ENCODE data around the gene FAM222B. TPM values are rescaled to one million over a fixed set of nuclear protein-coding genes. Genes with fewer than 3 reads are reported as not detected.

FAM222B gene
- total and polyA plus RNA-seq, 9 of the 15 experiments (the other 6 are each of a cell fraction or from before 2014, with no cell fraction given), result 4.0 to 34.6 (median 7.5) TPM

GRCh38 chr17:28756049-28756804 lies 86.4 kb downstream of the FAM222B start:
- Histone ChIP-seq H3K27ac (ENCODE audit: extremely low read depth, low read depth, low read length) (no peak overlapping the region), H3K4me3 (no peak overlapping the region), H2AFZ (ENCODE audit: low read depth, low read length) (no peak overlapping the region), H3K36me3 (ENCODE audit: control insufficient read depth, insufficient read depth, low read length) (peaks cover 57% of the 10 kb centered on the region), H3K4me2 (ENCODE audit: insufficient read depth, low read length) (no peak overlapping the region), H3K9me3 (replicated peaks; ENCODE audit: control insufficient read depth, insufficient read depth, low read depth, low read length) (no peaks in the 10 kb centered on the region), H3K4me1 (replicated peaks in 1 of 2; ENCODE audit: control insufficient read depth in 2 of 2, insufficient read depth in 2 of 2, low read length in 2 of 2) (peaks cover 0 to 10% of the 10 kb centered on the region in 2 experiments; a peak in 3 of 5 replicates), H3K9me1 (ENCODE audit: control insufficient read depth, insufficient read depth, low read length) (peaks cover 5% of the 10 kb centered on the region), H3K79me2 (ENCODE audit: control insufficient read depth, insufficient read depth, low read length) (peaks cover 6% of the 10 kb centered on the region; the same call in 2 of the 3 replicates), H3K9ac (ENCODE audit: insufficient read depth in 1 of 2, low read depth in 2 of 2, low read length in 2 of 2) (no peak overlapping the region), H4K20me1 (replicated peaks; ENCODE audit: control insufficient read depth, insufficient read depth, low read length) (no peaks in the 10 kb centered on the region), H3K27me3 (ENCODE audit: control insufficient read depth in 2 of 2, insufficient read depth in 2 of 2, low read length in 2 of 2) (no peaks in the 10 kb centered on the region)
- DNase-seq (ENCODE audit: extremely low read depth in 1 of 4, low spot score in 3 of 4) (no peak), FAIRE-seq (no peak), ATAC-seq (no peak)
- POLR2A ChIA-PET, result interaction anchor here (0.9 to 1.4 kb wide), 3 partner anchors 9 to 29 kb away, joined by 3 to 5 read pairs (median 3); no protein-coding TSS in a partner anchor
- CTCF ChIA-PET (ENCODE audit: low intra/inter-chr PET ratio), result no interaction called here
- in situ Hi-C loops (cut with MboI), result no loop called here
- intact Hi-C loops (cut with micrococcal nuclease), result no loop called here
- BruUV-seq (replicated peaks), result no TSS peak
- WGBS (ENCODE audit: insufficient coverage, low coverage, missing lambda C conversion rate), result 87% methylated on average over 5 of the region's 5 CpGs
- TF ChIP-seq TAF9B (IDR thresholded peaks at IDR 0.05; ENCODE audit: partially characterized antibody) (no peak), STAT5A (IDR thresholded peaks at IDR 0.05; ENCODE audit: borderline replicate concordance, low read length) (no peak), POLR2A (conservative IDR thresholded peaks at IDR 0.05) (no peak), SUPT5H (IDR thresholded peaks at IDR 0.05) (peak; percentile 22; the same call in 1 of the 2 replicates)

- no peaks in the 10 kb centered on the region for H3K9me3 ChIP-seq (replicated peaks; ENCODE audit: control insufficient read depth, insufficient read depth, low read depth, low read length)
- no peaks in the 10 kb centered on the region for H3K27me3 ChIP-seq (ENCODE audit: control insufficient read depth in 2 of 2, insufficient read depth in 2 of 2, low read length in 2 of 2)
- CTCF ChIA-PET (ENCODE audit: low intra/inter-chr PET ratio), result no interaction called here
- FAIRE-seq, result no peak
- 85% methylated on average over 7 of the region's 7 CpGs for WGBS (ENCODE audit: insufficient coverage, low coverage, missing lambda C conversion rate)
- ATAC-seq, result no peak; the same call in 2 of the 3 replicates
- H3K9ac ChIP-seq (ENCODE audit: insufficient read depth in 1 of 2, low read depth in 2 of 2, low read length in 2 of 2), result no peak overlapping the region
- H3K4me2 ChIP-seq (ENCODE audit: insufficient read depth, low read length), result no peak overlapping the region
- no peaks in the 10 kb centered on the region for H4K20me1 ChIP-seq (replicated peaks; ENCODE audit: control insufficient read depth, insufficient read depth, low read length)
- H3K4me1 ChIP-seq (replicated peaks in 1 of 2; ENCODE audit: control insufficient read depth in 2 of 2, insufficient read depth in 2 of 2, low read length in 2 of 2), result peaks cover 4 to 13% of the 10 kb centered on the region in 2 experiments; a peak in 4 of 5 replicates
- TF ChIP-seq POLR2AphosphoS5 (IDR thresholded peaks at IDR 0.05; ENCODE audit: control insufficient read depth, insufficient read depth, low read depth, low read length) (0 out of 2 replicates have a peak, but pooled peaks have one; percentile 10), POLR2G (IDR thresholded peaks at IDR 0.05; ENCODE audit: low read depth, low read length) (0 out of 2 replicates have a peak, but pooled peaks have one; percentile 28), POLR2A (conservative IDR thresholded peaks at IDR 0.05) (peak; percentile 48; the same call in 1 of the 2 replicates), HINFP (tag; conservative IDR thresholded peaks at IDR 0.05; ENCODE audit: low read depth) (no peak)
- no peak overlapping the region for H3K27ac ChIP-seq (ENCODE audit: extremely low read depth, low read depth, low read length)
- no peak overlapping the region for H2AFZ ChIP-seq (ENCODE audit: low read depth, low read length)
- intact Hi-C loops (cut with micrococcal nuclease), result no loop called here
- POLR2A ChIA-PET, result interaction anchor here (1.8 to 17.4 kb wide), 3 partner anchors 9 to 31 kb away, joined by 12 to 367 read pairs (median 18); partner anchors contain the start of genes NEK8, RPL23A, TLCD1 and TRAF4
- BruUV-seq (replicated peaks), result no TSS peak
- H3K36me3 ChIP-seq (ENCODE audit: control insufficient read depth, insufficient read depth, low read length), result peaks cover 57% of the 10 kb centered on the region
- in situ Hi-C loops (cut with MboI), result no loop called here
- no peak overlapping the region for H3K4me3 ChIP-seq
- H3K9me1 ChIP-seq (ENCODE audit: control insufficient read depth, insufficient read depth, low read length), result peaks cover 5% of the 10 kb centered on the region
- no peak for DNase-seq (ENCODE audit: extremely low read depth in 1 of 4, low spot score in 3 of 4)
- H3K79me2 ChIP-seq (ENCODE audit: control insufficient read depth, insufficient read depth, low read length), result peaks cover 12% of the 10 kb centered on the region
These were observed 87.1 kb downstream of the FAM222B start for GRCh38 chr17:28755486-28755885.

Measured in K562 (cell line).